Measurements from ENCODE around the gene SMAD3. TPM values are rescaled to one million over a fixed set of nuclear protein-coding genes. Genes with fewer than 3 reads are reported as not detected.

The SMAD3 gene
- total RNA-seq, 1 experiment from 2014 or later, result 89.2 TPM

DNA sequence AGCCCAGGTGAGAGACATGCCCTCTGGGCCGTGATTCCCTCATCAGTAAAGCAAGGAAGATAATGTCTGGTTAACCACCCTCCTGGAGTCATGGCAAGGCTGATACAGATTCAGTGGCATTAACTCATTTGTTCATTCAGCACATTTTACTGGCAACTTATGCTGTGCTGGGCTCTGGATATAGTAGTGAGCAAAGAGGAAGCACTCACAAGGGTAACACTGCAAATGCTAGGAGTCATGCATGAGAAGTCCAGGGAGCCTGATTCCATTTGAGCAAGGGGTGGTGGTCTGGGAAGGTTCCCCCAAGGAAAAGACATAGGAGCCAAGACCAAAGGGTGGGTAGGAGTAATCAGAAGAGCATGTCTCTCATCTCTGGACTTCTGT lies 50.2 kb downstream of the SMAD3 start:
- ChIA-PET CTCF (no interaction called here), RAD21 (ENCODE audit: low non-redundant PET in 1 of 2, low total read pairs in 2 of 2, uncharacterized antibody in 2 of 2, unreplicated experiment in 2 of 2) (no interaction called here), POLR2A (interaction anchor here (0.7 kb wide), 1 partner anchor 73 kb away, joined by 3 read pairs; no protein-coding TSS in a partner anchor)
- H3K4me1 ChIP-seq (ENCODE audit: control insufficient read depth in 1 of 2, insufficient read depth in 2 of 2, low read length in 2 of 2), result peaks cover 68 to 92% of the 10 kb centered on the region in 2 experiments
- no peaks in the 10 kb centered on the region for H3K9me2 ChIP-seq (ENCODE audit: insufficient read depth)
- H3K27me3 ChIP-seq (ENCODE audit: insufficient read depth, low read length), result no peaks in the 10 kb centered on the region
- peak overlapping the region; percentile 55 for H3K4me2 ChIP-seq (ENCODE audit: low read length)
- peaks cover 94% of the 10 kb centered on the region for H3K79me2 ChIP-seq (ENCODE audit: insufficient read depth, low read length)
- peaks cover 0 to 11% of the 10 kb centered on the region in 2 experiments; a peak in 1 of 4 replicates for H3K9me3 ChIP-seq (ENCODE audit: control insufficient read depth in 1 of 2, insufficient read depth in 1 of 2, low read depth in 1 of 2, low read length in 2 of 2)
- no peak overlapping the region for H3K4me3 ChIP-seq (replicated peaks in 1 of 2; ENCODE audit: low read depth in 1 of 2, low read length in 2 of 2)
- DNase-seq (ENCODE audit: low read depth, low spot score) (no peak), ATAC-seq (no peak)
- TF ChIP-seq POLR2AphosphoS5 (IDR thresholded peaks at IDR 0.05; ENCODE audit: low read depth, low read length) (no peak), SRF (IDR thresholded peaks at IDR 0.05; ENCODE audit: low read depth) (no peak), EZH2 (IDR thresholded peaks at IDR 0.05) (no peak), CBX3 (IDR thresholded peaks at IDR 0.05; ENCODE audit: low read depth) (no peak), EZH2phosphoT487 (IDR thresholded peaks at IDR 0.05; ENCODE audit: borderline replicate concordance) (no peak), CEBPB (IDR thresholded peaks at IDR 0.05; ENCODE audit: low read depth) (no peak), TCF7L2 (IDR thresholded peaks at IDR 0.05; ENCODE audit: borderline replicate concordance, extremely low read depth, insufficient read depth, insufficient read length) (no peak)
- H3K9ac ChIP-seq (ENCODE audit: low read length), result peak overlapping the region; percentile 13
- no peak overlapping the region; the same call in 1 of the 2 replicates for H3K27ac ChIP-seq (ENCODE audit: low read depth, low read length)
- no TSS peak for BruUV-seq (replicated peaks)
- no peak overlapping the region for H2AFZ ChIP-seq (ENCODE audit: low read depth, low read length, poor library complexity, severe bottlenecking)
- peaks cover 0 to 10% of the 10 kb centered on the region in 2 experiments; a peak in 2 of 4 replicates for H3K36me3 ChIP-seq (ENCODE audit: control insufficient read depth in 1 of 2, insufficient read depth in 2 of 2, low read length in 2 of 2)
- no peaks in the 10 kb centered on the region for H4K20me1 ChIP-seq (ENCODE audit: insufficient read depth)
- intact Hi-C loops (cut with micrococcal nuclease), result no loop called here

DNA sequence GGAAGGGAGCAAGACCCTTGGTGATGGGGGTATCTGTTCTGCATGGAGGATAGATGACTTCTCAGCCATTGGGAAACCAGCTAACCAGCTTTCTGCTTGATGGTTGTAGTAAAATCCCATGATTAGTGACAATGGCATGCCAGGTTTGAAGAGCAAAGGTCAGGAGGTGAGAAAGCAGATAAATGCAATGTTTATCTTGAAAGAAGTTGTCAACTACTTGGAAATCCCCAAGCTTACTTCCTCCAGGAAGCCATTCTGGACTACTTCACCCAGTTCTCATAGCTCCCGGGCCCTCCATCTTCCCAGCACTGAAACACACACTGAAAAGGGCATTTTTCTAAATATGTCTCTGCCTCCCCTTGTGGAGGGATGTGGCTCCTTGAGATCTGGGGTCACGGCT lies 51.3 kb downstream of the SMAD3 start:
- Histone ChIP-seq H3K79me2 (ENCODE audit: insufficient read depth, low read length) (peaks cover 94% of the 10 kb centered on the region), H3K9me3 (ENCODE audit: control insufficient read depth in 1 of 2, insufficient read depth in 1 of 2, low read depth in 1 of 2, low read length in 2 of 2) (no peaks in the 10 kb centered on the region; a peak in 1 of 4 replicates), H3K4me1 (ENCODE audit: control insufficient read depth in 1 of 2, insufficient read depth in 2 of 2, low read length in 2 of 2) (peaks cover 77 to 92% of the 10 kb centered on the region in 2 experiments), H3K9me2 (ENCODE audit: insufficient read depth) (no peaks in the 10 kb centered on the region), H3K4me3 (replicated peaks in 1 of 2; ENCODE audit: low read depth in 1 of 2, low read length in 2 of 2) (peak overlapping the region in 1 of 2 experiments; percentile 5; a peak in 1 of 4 replicates), H3K27me3 (ENCODE audit: insufficient read depth, low read length) (no peaks in the 10 kb centered on the region), H3K27ac (ENCODE audit: low read depth, low read length) (no peak overlapping the region), H2AFZ (ENCODE audit: low read depth, low read length, poor library complexity, severe bottlenecking) (no peak overlapping the region), H3K36me3 (ENCODE audit: control insufficient read depth in 1 of 2, insufficient read depth in 2 of 2, low read length in 2 of 2) (no peaks in the 10 kb centered on the region), H3K9ac (ENCODE audit: low read length) (peak overlapping the region; percentile 30), H4K20me1 (ENCODE audit: insufficient read depth) (no peaks in the 10 kb centered on the region), H3K4me2 (ENCODE audit: low read length) (peak overlapping the region; percentile 55)
- TF ChIP-seq FOSL1 (IDR thresholded peaks at IDR 0.05; ENCODE audit: low read depth), result no peak
- TF ChIP-seq ZFX (IDR thresholded peaks at IDR 0.05), result 0 out of 2 replicates have a peak, but pooled peaks have one; percentile 15
- TF ChIP-seq CBX3 (IDR thresholded peaks at IDR 0.05; ENCODE audit: low read depth), result no peak
- no peak for TF ChIP-seq EZH2phosphoT487 (IDR thresholded peaks at IDR 0.05; ENCODE audit: borderline replicate concordance)
- no peak for TF ChIP-seq CEBPB (IDR thresholded peaks at IDR 0.05; ENCODE audit: low read depth)
- no peak for TF ChIP-seq TCF7L2 (IDR thresholded peaks at IDR 0.05; ENCODE audit: borderline replicate concordance, extremely low read depth, insufficient read depth, insufficient read length)
- TF ChIP-seq REST (IDR thresholded peaks at IDR 0.05; ENCODE audit: low read depth), result no peak
- no peak for TF ChIP-seq YY1 (IDR thresholded peaks at IDR 0.05; ENCODE audit: extremely low read depth, insufficient replicate concordance, low read depth, low read length)
- ChIA-PET CTCF (interaction anchor here (1.2 kb wide), 1 partner anchor 9 kb away, joined by 3 read pairs; no protein-coding TSS in a partner anchor), POLR2A (interaction anchor here (0.7 kb wide), 2 partner anchors 9 to 10 kb away, joined by 3 to 5 read pairs; no protein-coding TSS in a partner anchor), RAD21 (ENCODE audit: low non-redundant PET in 1 of 2, low total read pairs in 2 of 2, uncharacterized antibody in 2 of 2, unreplicated experiment in 2 of 2) (no interaction called here)
- ATAC-seq (0 out of 2 replicates have a peak, but pooled peaks have one; percentile 17), DNase-seq (ENCODE audit: low read depth, low spot score) (no peak)
- intact Hi-C loops (cut with micrococcal nuclease), result no loop called here
- BruUV-seq (replicated peaks), result no TSS peak
